ENCODE measurements around the gene PTPN22. TPM values are rescaled to one million over a fixed set of nuclear protein-coding genes. Genes with fewer than 3 reads are reported as not detected.

Gene PTPN22
- total RNA-seq, 1 experiment from 2014 or later, result not detected

Other genes starting within 250 kb of the PTPN22 start
- gene PHTF1, start 112.2 kb downstream of the PTPN22 start, total RNA-seq (2014; rRNA removed; shearing (Covaris generic); ENCODE audit: low replicate concordance), result 25.0 and 30.2 TPM in 2 replicates
- 6.9 and 40.7 TPM in 2 replicates for gene RSBN1, start 59.2 kb downstream of the PTPN22 start, total RNA-seq (2014; rRNA removed; shearing (Covaris generic); ENCODE audit: low replicate concordance)
- gene BCL2L15, start 15.9 kb upstream of the PTPN22 start, total RNA-seq (2014; rRNA removed; shearing (Covaris generic); ENCODE audit: low replicate concordance), result 0.03 and 1.2 TPM in 2 replicates
- gene AP4B1, start 33.1 kb upstream of the PTPN22 start, total RNA-seq (2014; rRNA removed; shearing (Covaris generic); ENCODE audit: low replicate concordance), result 12.3 and 12.7 TPM in 2 replicates
- 11.6 and 11.8 TPM in 2 replicates for gene DCLRE1B, start 33.6 kb upstream of the PTPN22 start, total RNA-seq (2014; rRNA removed; shearing (Covaris generic); ENCODE audit: low replicate concordance)
- 8.5 and 14.3 TPM in 2 replicates for gene HIPK1, start 57.6 kb upstream of the PTPN22 start, total RNA-seq (2014; rRNA removed; shearing (Covaris generic); ENCODE audit: low replicate concordance)
- 2.2 and 2.7 TPM in 2 replicates for gene OLFML3, start 107.8 kb upstream of the PTPN22 start, total RNA-seq (2014; rRNA removed; shearing (Covaris generic); ENCODE audit: low replicate concordance)